ENCODE results near the gene CFAP300. TPM values are rescaled to one million over a fixed set of nuclear protein-coding genes. Genes with fewer than 3 reads are reported as not detected.

CFAP300 gene
- total RNA-seq, 1 donor from 2014 or later: 2.3 TPM

DNA sequence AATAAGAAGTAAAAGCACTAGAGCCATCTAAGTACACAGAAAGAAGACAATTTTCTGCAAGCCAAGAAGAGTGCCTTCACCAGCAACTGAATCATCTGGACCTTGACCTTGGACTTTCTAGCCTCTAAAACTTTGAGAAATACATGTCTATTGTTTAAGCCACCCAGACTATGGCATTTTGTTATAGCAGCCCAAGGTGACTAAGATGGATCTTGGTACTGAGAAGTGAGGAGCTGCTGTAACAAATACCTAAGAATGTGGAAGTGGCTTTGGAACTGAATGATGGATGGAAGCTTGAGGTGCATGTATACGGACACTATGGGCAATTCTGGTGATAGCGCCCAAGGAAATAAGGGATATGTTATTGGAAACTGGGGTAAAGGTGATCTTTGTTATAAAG is 14.9 kb downstream of the CFAP300 start:
- ATAC-seq (no peak), DNase-seq (no peak)
- Histone ChIP-seq H3K4me3 (no peak overlapping the region), H3K27ac (no peak overlapping the region), H3K4me1 (no peaks in the 10 kb centered on the region), H3K9me3 (no peaks in the 10 kb centered on the region), H3K27me3 (no peaks in the 10 kb centered on the region), H3K36me3 (no peaks in the 10 kb centered on the region)
- intact Hi-C loops (cut with DNase I): no loop called here
- TF ChIP-seq, protein P1, sequence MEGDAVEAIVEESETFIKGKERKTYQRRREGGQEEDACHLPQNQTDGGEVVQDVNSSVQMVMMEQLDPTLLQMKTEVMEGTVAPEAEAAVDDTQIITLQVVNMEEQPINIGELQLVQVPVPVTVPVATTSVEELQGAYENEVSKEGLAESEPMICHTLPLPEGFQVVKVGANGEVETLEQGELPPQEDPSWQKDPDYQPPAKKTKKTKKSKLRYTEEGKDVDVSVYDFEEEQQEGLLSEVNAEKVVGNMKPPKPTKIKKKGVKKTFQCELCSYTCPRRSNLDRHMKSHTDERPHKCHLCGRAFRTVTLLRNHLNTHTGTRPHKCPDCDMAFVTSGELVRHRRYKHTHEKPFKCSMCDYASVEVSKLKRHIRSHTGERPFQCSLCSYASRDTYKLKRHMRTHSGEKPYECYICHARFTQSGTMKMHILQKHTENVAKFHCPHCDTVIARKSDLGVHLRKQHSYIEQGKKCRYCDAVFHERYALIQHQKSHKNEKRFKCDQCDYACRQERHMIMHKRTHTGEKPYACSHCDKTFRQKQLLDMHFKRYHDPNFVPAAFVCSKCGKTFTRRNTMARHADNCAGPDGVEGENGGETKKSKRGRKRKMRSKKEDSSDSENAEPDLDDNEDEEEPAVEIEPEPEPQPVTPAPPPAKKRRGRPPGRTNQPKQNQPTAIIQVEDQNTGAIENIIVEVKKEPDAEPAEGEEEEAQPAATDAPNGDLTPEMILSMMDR (IDR thresholded peaks at IDR 0.05): no peak

DNA sequence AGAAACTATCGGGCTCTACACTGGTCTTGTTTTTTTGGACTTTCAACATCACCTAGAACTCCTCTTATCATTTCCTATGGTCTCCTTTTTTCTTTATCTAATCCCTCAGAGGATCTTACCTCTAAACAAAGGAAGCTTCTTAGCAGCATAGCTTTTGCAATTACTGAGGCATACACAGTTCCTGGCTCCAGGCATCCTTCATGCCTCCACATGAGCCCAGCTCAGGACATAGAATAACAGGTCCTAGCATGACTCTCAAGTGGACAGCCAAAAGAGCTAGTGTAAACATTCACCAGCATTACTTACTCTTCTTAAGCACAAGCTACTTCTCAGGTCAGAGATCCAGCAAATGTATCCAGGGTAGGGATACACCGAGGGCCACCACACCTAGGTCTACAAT is 17.1 kb downstream of the CFAP300 start:
- no peaks in the 10 kb centered on the region for H3K36me3 ChIP-seq
- H3K27me3 ChIP-seq: no peaks in the 10 kb centered on the region
- TF ChIP-seq, protein P1 (IDR thresholded peaks at IDR 0.05): no peak
- intact Hi-C loops (cut with DNase I): no loop called here
- no peaks in the 10 kb centered on the region for H3K9me3 ChIP-seq
- H3K4me1 ChIP-seq: no peaks in the 10 kb centered on the region
- DNase-seq: no peak
- no peak overlapping the region for H3K27ac ChIP-seq
- H3K4me3 ChIP-seq: no peak overlapping the region
- no peak for ATAC-seq

DNA sequence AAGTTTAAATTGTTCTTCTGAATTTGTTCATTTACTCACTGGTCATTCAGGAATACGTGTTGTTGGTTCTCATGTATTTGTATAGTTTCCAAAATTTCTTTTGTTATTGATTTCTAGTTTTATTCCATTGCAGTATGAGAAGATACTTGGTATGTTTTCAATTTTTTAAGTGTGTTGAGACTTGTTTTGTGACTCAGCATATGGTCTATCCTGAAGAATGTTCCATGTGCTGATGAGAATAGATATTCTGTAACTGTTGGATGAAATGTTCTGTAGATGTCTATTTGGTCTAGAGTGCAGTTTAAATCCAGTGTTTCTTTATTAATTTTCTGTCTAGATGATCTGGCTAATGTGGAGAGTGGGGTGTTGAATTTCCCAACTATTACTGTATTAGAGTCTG is 23.5 kb downstream of the CFAP300 start:
- TF ChIP-seq, protein P1 (IDR thresholded peaks at IDR 0.05): no peak
- no peaks in the 10 kb centered on the region for H3K36me3 ChIP-seq
- no peaks in the 10 kb centered on the region for H3K4me1 ChIP-seq
- H3K9me3 ChIP-seq: peaks cover 18% of the 10 kb centered on the region
- DNase-seq (no peak), ATAC-seq (no peak)
- no peaks in the 10 kb centered on the region for H3K27me3 ChIP-seq
- H3K27ac ChIP-seq: no peak overlapping the region
- H3K4me3 ChIP-seq: no peak overlapping the region
- intact Hi-C loops (cut with DNase I): no loop called here

DNA sequence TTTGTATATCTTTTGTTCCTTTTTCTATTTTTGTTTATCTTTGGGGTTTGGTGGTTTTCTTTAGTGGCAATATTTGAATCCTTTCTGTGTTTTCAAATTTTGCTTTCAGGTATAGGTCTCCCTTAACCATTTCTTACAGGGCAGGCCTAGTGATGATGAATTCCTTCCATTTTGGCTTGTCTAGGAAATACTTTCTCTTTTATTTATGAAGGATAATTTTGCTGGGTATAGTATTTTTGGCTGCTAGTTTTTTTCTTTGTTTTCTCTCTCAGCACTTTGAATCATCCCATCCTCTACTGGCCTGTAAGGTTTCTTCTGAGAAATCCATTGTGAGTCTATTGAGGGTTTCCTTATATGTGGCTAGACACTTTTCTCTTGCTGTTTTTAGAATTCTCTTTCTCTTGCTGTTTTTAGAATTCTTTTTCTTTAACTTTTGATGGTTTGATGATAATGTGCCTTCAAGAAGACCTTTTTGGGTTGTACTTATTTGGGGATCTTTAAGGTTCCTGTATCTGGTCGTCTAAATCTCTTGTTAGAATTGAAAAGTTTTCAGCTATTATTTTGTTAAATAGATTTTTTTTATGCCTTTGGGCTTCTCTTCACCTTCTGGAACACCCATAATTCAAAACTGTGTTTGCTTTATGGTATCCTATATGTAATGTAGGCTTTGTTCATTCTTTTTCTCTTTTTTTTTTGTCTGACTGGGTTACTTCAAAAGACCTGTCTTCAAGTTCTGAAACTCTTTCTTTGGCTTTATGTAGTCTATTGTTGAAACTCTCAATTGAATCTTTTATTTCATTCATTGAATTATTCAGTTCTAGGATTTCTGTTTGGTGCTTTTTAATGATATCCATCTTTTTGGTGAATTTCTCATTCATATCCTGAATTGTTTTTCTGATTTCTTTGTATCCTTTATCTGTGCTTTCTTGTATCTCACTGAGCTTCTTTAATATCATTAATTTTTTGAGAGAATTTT is 24.5 kb downstream of the CFAP300 start:
- Histone ChIP-seq H3K27me3 (no peaks in the 10 kb centered on the region), H3K4me1 (no peaks in the 10 kb centered on the region), H3K36me3 (no peaks in the 10 kb centered on the region), H3K9me3 (peaks cover 18% of the 10 kb centered on the region), H3K4me3 (no peak overlapping the region), H3K27ac (no peak overlapping the region)
- intact Hi-C loops (cut with DNase I): no loop called here
- DNase-seq (no peak), ATAC-seq (no peak)
- TF ChIP-seq, protein P1 (IDR thresholded peaks at IDR 0.05): no peak

DNA sequence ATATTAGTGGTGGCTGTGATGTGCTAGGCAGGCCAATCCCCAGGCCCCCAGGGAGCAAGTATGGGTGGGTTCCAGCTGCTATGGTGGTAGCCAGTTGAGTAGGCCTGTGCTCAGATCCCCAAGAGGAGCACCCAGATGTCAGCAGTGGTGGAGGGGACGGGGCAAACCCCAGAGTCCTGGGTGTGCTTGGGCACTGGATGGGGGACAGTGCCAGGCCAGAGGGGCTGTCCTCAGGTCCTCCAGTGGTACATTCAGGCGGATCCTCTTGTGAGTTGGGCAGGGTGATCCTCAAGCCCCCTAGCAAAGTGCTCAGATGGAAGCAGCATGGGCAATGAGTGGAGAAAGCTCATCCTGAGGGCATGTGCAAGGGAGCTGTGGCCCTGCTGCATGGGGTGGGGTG is 26.0 kb downstream of the CFAP300 start:
- Histone ChIP-seq H3K27ac (no peak overlapping the region), H3K27me3 (no peaks in the 10 kb centered on the region), H3K4me1 (no peaks in the 10 kb centered on the region), H3K9me3 (peaks cover 18% of the 10 kb centered on the region), H3K36me3 (no peaks in the 10 kb centered on the region), H3K4me3 (no peak overlapping the region)
- ATAC-seq (no peak), DNase-seq (no peak)
- TF ChIP-seq, protein P1 (IDR thresholded peaks at IDR 0.05): no peak
- intact Hi-C loops (cut with DNase I): no loop called here
